Measurements from ENCODE around the gene TBC1D1.

Gene TBC1D1

DNA sequence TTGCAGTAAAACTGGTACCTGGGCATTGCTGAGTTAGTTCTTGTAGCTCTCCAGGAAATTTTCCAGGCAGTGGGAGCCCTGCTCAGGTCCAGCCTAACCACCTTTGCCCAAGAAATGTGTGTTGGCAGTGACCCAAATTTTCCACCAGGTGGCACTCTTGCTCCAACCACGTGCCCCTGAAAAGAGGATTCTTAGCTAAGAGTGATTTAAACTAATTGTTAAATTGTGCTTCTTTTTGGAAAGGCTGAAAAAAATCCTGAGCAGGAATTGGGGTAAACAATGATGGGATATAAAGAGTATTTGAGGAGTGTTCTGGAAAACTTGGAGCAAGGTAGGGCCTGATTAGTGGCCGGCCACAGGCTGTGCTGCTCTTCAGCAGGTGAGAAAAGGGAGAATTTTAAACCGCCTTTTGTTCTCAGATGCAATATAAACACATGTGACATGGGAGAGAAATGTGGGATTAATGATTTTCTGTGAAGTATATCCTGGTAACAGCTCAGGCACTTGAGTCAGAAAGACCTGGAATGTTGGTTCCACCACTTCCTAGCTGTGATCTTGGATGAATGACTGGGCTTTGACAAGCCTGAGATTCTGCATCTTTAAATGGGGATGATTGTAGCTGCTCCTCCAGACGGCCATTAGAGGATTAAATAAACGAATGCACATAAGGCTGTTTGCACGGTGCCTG, 288.9 kb downstream of the TBC1D1 start:
- H3K9ac ChIP-seq (ENCODE audit: low read depth, low read length), result no peak overlapping the region
- H3K4me1 ChIP-seq (ENCODE audit: insufficient read depth, low read length), result no peaks in the 10 kb centered on the region
- no peaks in the 10 kb centered on the region for H3K36me3 ChIP-seq (ENCODE audit: insufficient read depth, low read length)
- peaks cover 4% of the 10 kb centered on the region for H3K9me3 ChIP-seq (ENCODE audit: control insufficient read depth, insufficient read depth, low read length)

- H3K36me3 ChIP-seq (ENCODE audit: insufficient read depth, low read length), result no peaks in the 10 kb centered on the region
- no peak overlapping the region for H3K9ac ChIP-seq (ENCODE audit: low read depth, low read length)
- H3K9me3 ChIP-seq (ENCODE audit: control insufficient read depth, insufficient read depth, low read length), result peaks cover 4% of the 10 kb centered on the region
- no peaks in the 10 kb centered on the region for H3K4me1 ChIP-seq (ENCODE audit: insufficient read depth, low read length)
Observed at GRCh38 chr4:38180456-38180855, 289.6 kb downstream of the TBC1D1 start.

GRCh38 chr4:38181286-38181685, 290.4 kb downstream of the TBC1D1 start:
- Histone ChIP-seq H3K4me1 (ENCODE audit: insufficient read depth, low read length) (no peaks in the 10 kb centered on the region), H3K9me3 (ENCODE audit: control insufficient read depth, insufficient read depth, low read length) (peaks cover 4% of the 10 kb centered on the region), H3K36me3 (ENCODE audit: insufficient read depth, low read length) (no peaks in the 10 kb centered on the region), H3K9ac (ENCODE audit: low read depth, low read length) (no peak overlapping the region)

DNA sequence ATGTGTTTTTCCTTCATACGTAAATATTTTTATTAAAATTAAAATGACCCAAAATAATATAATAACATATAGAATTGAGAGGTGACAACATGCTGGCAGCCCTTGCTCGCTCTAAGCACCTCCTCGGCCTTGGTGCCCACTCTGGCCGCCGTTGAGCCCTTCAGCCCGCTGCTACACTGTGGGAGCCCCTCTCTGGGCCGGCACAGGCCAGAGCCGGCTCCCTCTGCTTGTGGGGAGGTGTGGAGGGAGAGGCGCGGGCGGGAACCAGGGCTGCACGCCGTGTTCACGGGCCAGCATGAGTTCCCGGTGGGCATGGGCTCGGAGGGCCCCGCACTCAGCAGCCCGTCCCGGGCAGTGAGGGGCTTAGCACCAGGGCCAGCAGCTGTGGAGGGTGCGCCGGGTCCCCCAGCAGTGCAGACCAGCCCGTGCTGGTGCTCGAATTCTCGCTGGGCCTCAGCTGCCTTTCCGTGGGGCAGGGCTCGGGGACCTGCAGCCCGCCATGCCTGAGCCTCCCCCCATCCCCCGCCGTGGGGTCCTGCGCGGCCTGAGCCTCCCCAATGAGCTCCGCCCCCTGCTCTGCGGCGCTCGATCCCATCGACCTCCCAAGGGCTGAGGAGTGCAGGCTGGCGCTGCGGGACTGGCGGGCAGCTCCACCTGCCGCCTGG, 291.6 kb downstream of the TBC1D1 start:
- no peaks in the 10 kb centered on the region for H3K36me3 ChIP-seq (ENCODE audit: insufficient read depth, low read length)

GRCh38 chr4:38184404-38184803, 293.5 kb downstream of the TBC1D1 start:
- Histone ChIP-seq H3K9me3 (ENCODE audit: control insufficient read depth, insufficient read depth, low read length) (peaks cover 4% of the 10 kb centered on the region; the same call in 1 of the 2 replicates), H3K9ac (ENCODE audit: low read depth, low read length) (no peak overlapping the region), H3K36me3 (ENCODE audit: insufficient read depth, low read length) (no peaks in the 10 kb centered on the region), H3K4me1 (ENCODE audit: insufficient read depth, low read length) (no peaks in the 10 kb centered on the region; the same call in 1 of the 2 replicates)

More for the DNA sequence above, 291.6 kb downstream of the TBC1D1 start:
- no peak overlapping the region for H3K9ac ChIP-seq (ENCODE audit: low read depth, low read length)
- no peaks in the 10 kb centered on the region for H3K4me1 ChIP-seq (ENCODE audit: insufficient read depth, low read length)
- H3K9me3 ChIP-seq (ENCODE audit: control insufficient read depth, insufficient read depth, low read length), result peaks cover 4% of the 10 kb centered on the region

- Histone ChIP-seq H3K4me1 (ENCODE audit: insufficient read depth, low read length) (no peaks in the 10 kb centered on the region; the same call in 1 of the 2 replicates), H3K9me3 (ENCODE audit: control insufficient read depth, insufficient read depth, low read length) (peaks cover 4% of the 10 kb centered on the region; the same call in 1 of the 2 replicates), H3K9ac (ENCODE audit: low read depth, low read length) (no peak overlapping the region), H3K36me3 (ENCODE audit: insufficient read depth, low read length) (no peaks in the 10 kb centered on the region)
Observed at GRCh38 chr4:38185406-38186144, 294.7 kb downstream of the TBC1D1 start.

GRCh38 chr4:38188136-38188535, 297.3 kb downstream of the TBC1D1 start:
- Histone ChIP-seq H3K9me3 (ENCODE audit: control insufficient read depth, insufficient read depth, low read length) (no peaks in the 10 kb centered on the region), H3K4me1 (ENCODE audit: insufficient read depth, low read length) (no peaks in the 10 kb centered on the region; the same call in 1 of the 2 replicates), H3K36me3 (ENCODE audit: insufficient read depth, low read length) (no peaks in the 10 kb centered on the region), H3K9ac (ENCODE audit: low read depth, low read length) (no peak overlapping the region)

- Histone ChIP-seq H3K9ac (ENCODE audit: low read depth, low read length) (no peak overlapping the region), H3K9me3 (ENCODE audit: control insufficient read depth, insufficient read depth, low read length) (no peaks in the 10 kb centered on the region)
Observed at GRCh38 chr4:38188631-38189101, 297.8 kb downstream of the TBC1D1 start.

More at GRCh38 chr4:38188631-38189101, 297.8 kb downstream of the TBC1D1 start:
- Histone ChIP-seq H3K36me3 (ENCODE audit: insufficient read depth, low read length) (no peaks in the 10 kb centered on the region), H3K4me1 (ENCODE audit: insufficient read depth, low read length) (no peaks in the 10 kb centered on the region; the same call in 1 of the 2 replicates)
